ENCODE results near the gene SLC12A9. TPM values are rescaled to one million over a fixed set of nuclear protein-coding genes. Genes with fewer than 3 reads are reported as not detected.

The SLC12A9 gene
- total RNA-seq, 2 donors from 2014 or later: 5.0 to 9.0 TPM

DNA sequence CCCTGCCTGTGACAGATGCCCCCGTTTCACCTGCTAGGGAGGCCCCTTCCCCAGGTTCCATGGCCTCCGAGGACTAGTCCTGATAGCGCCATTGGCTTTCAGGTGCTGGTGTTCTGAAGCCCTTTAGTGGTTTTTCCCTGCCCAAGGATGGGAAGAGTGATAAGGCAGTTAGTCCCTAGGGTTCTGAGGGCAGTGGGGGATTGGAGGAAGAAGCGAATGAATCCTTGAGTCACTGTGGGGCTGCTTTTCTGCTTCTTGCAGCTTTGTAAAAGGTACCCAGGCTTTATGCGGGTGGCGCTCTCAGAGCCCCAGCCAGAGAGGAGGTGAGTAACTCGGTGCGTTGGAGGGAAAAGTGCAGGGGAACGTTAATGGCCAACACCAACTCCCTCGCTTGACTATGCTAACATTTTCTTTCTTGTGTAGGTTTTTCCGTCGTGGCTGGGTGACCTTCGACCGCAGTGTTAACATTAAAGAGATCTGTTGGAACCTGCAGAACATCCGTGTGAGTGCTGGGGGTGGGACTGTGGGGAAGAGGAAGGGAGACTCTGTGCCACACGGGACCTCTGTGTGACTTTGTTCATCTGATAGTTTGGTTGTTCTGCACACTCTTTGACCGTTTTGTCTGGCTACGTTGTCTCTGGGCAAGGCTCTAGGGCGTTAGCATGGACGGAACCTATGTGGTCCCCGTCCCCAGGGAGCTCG lies 33.1 kb downstream of the SLC12A9 start:
- Histone ChIP-seq H3K4me3 (no peak overlapping the region), H3K9me3 (no peaks in the 10 kb centered on the region), H3K27ac (no peak overlapping the region), H3K4me1 (peaks cover 0 to 33% of the 10 kb centered on the region in 2 donors), H3K27me3 (no peaks in the 10 kb centered on the region), H3K36me3 (peaks cover 83% of the 10 kb centered on the region)
- no peak for DNase-seq (ENCODE audit: low spot score)
- TF ChIP-seq, protein P1, sequence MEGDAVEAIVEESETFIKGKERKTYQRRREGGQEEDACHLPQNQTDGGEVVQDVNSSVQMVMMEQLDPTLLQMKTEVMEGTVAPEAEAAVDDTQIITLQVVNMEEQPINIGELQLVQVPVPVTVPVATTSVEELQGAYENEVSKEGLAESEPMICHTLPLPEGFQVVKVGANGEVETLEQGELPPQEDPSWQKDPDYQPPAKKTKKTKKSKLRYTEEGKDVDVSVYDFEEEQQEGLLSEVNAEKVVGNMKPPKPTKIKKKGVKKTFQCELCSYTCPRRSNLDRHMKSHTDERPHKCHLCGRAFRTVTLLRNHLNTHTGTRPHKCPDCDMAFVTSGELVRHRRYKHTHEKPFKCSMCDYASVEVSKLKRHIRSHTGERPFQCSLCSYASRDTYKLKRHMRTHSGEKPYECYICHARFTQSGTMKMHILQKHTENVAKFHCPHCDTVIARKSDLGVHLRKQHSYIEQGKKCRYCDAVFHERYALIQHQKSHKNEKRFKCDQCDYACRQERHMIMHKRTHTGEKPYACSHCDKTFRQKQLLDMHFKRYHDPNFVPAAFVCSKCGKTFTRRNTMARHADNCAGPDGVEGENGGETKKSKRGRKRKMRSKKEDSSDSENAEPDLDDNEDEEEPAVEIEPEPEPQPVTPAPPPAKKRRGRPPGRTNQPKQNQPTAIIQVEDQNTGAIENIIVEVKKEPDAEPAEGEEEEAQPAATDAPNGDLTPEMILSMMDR (IDR thresholded peaks at IDR 0.05): no peak

DNA sequence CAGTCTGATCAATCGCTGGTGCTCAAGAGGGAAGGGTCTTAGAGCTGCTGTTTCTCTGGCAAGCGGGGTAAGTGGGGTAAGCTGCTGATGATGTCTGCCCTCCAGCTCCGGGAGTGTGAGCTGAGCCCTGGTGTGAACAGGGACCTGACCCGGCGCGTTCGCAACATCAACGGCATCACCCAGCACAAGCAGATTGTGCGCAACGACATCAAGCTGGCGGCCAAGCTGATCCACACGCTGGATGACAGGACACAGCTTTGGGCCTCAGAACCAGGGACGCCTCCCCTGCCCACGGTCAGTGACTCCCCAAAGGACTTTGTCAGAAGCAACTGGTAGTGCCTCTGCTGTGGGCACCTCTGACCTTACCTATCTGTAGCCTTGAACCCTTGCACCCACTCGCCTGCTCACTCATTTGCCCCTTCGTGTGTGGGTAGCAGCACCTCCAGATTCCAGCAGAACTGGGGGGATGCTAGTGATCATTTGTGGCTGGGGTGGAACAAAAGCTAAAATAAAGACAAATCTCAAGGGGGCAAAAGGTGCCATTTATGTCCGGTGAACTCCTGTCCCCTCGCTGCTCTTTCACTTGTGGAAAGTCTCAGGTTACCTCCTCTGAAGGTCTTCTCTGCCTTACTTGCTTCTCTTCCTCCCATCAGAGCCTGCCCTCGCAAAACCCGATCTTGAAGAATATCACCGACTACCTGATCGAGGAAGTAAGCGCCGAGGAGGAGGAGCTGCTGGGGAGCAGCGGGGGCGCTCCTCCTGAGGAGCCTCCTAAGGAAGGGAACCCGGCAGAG lies 33.8 kb downstream of the SLC12A9 start:
- TF ChIP-seq, protein P1 (IDR thresholded peaks at IDR 0.05): no peak
- Histone ChIP-seq H3K27ac (no peak overlapping the region), H3K4me3 (no peak overlapping the region), H3K9me3 (no peaks in the 10 kb centered on the region), H3K36me3 (peaks cover 76% of the 10 kb centered on the region), H3K27me3 (peaks cover 0 to 3% of the 10 kb centered on the region in 2 donors), H3K4me1 (peaks cover 0 to 38% of the 10 kb centered on the region in 2 donors)
- no peak for DNase-seq (ENCODE audit: low spot score)

DNA sequence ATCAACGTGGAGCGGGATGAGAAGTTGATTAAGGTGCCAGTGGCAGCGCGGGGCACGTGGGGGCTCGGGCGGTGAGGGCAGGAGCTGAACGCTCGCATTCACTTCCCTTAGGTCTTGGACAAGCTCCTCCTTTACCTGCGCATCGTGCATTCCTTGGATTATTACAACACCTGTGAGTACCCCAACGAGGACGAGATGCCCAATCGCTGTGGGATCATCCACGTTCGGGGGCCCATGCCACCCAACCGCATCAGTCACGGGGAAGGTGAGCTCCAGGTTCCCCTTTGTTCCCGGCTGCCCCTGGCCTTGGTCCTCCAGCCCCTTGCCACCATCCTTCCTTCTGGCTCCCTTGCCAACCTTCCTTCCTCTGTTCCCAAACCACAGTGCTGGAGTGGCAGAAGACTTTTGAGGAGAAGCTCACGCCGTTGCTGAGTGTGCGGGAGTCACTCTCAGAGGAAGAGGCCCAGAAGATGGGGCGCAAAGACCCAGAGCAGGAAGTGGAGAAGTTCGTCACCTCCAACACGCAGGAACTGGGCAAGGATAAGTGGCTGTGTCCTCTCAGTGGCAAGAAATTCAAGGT lies 34.5 kb downstream of the SLC12A9 start:
- TF ChIP-seq, protein P1 (IDR thresholded peaks at IDR 0.05): no peak
- Histone ChIP-seq H3K27ac (no peak overlapping the region), H3K27me3 (peaks cover 0 to 3% of the 10 kb centered on the region in 2 donors), H3K9me3 (no peaks in the 10 kb centered on the region), H3K4me1 (peaks cover 0 to 38% of the 10 kb centered on the region in 2 donors), H3K36me3 (peaks cover 69% of the 10 kb centered on the region), H3K4me3 (no peak overlapping the region)
- DNase-seq (ENCODE audit: low spot score): no peak

DNA sequence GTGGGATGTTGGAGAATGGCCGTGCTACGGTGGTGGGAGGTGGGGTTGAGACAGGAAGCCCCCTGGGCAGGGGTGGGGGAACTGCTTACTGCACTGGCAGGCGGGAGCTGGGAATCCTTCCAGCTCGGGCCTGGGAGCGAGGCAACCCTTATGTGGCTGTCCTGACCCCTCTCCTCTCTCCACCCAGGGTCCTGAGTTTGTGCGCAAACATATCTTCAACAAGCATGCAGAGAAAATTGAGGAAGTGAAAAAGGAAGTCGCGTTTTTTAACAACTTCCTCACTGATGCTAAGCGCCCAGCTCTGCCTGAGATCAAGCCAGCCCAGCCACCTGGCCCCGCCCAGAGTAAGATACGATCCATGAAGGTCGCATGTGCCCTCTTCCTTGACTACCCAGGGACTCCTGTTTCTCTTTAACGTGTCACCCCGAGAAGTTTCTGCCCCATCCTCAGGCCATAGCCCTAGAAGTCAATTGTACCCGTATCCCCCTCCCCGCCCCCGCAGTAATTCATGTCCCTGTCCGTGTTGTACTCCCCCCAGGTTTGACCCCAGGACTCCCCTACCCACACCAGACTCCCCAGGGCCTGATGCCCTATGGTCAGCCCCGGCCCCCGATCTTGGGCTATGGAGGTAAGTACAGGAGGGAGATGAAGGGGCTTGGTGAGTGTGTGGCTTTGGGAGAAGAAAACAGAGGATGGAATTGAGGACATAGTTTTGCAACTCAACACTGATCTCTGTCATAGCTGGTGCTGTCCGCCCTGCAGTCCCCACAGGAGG lies 35.2 kb downstream of the SLC12A9 start:
- no peak overlapping the region for H3K4me3 ChIP-seq

More for the DNA sequence above, 35.2 kb downstream of the SLC12A9 start:
- Histone ChIP-seq H3K36me3 (peaks cover 62% of the 10 kb centered on the region), H3K27ac (no peak overlapping the region), H3K9me3 (no peaks in the 10 kb centered on the region), H3K4me1 (peaks cover 0 to 38% of the 10 kb centered on the region in 2 donors), H3K27me3 (peaks cover 0 to 3% of the 10 kb centered on the region in 2 donors)
- TF ChIP-seq, protein P1 (IDR thresholded peaks at IDR 0.05): no peak
- DNase-seq (ENCODE audit: low spot score): no peak

Data from right atrium auricular region (tissue), 2 donors.